Activated T-cell treated with anti-CD3 and anti-CD28 coated beads, Interleukin-2, amount 50 U/mL, for 48 hours (primary cell): ENCODE results near the gene ARL13B.
A peak's percentile ranks its signal among the peaks of the same experiment; 100 is the strongest.
"Not testable (repeated sequence)": the region's sequence is repeated elsewhere in the genome, so short reads cannot be mapped to it uniquely, and the experiment has no call there.

Experiments used
- DNase-seq, 2 experiments: peaks; one replicate each; pipeline ENCODE4 v3.0.0-alpha.2; 2020

ARL13B gene

GRCh38 chr3:93979850-93980676 lies at the start of gene ARL13B:
TSS of gene ARL13B (plus strand) at chr3:93980155. CDS start at chr3:93980424, 269 bp downstream.
- DNase-seq, result peak; percentile 92 to 93

GRCh38 chr3:93931597-93932229 lies 48.2 kb upstream of the ARL13B start:
- DNase-seq, result no peak

GRCh38 chr3:93934366-93935046 lies 45.4 kb upstream of the ARL13B start:
- DNase-seq, result no peak

- DNase-seq, result no peak
Measured at GRCh38 chr3:93936549-93936948, 43.4 kb upstream of the ARL13B start.

- DNase-seq, result not testable (repeated sequence)
Measured at GRCh38 chr3:93937485-93937884, 42.5 kb upstream of the ARL13B start.

- DNase-seq, result not testable (repeated sequence)
Measured at GRCh38 chr3:93949958-93950357, 30.0 kb upstream of the ARL13B start.

- DNase-seq, result no peak
Measured at GRCh38 chr3:93961026-93961425, 18.9 kb upstream of the ARL13B start.

- DNase-seq, result no peak
Measured at GRCh38 chr3:93961489-93961888, 18.5 kb upstream of the ARL13B start.

- no peak for DNase-seq
Measured at GRCh38 chr3:93962798-93963197, 17.2 kb upstream of the ARL13B start.

GRCh38 chr3:93965106-93965505 lies 14.8 kb upstream of the ARL13B start:
- DNase-seq, result not testable (repeated sequence)

- no peak for DNase-seq
Measured at GRCh38 chr3:93969443-93969842, 10.5 kb upstream of the ARL13B start.

GRCh38 chr3:93969997-93970396 lies 10.0 kb upstream of the ARL13B start:
- no peak for DNase-seq

GRCh38 chr3:93973131-93974126 lies 6.5 kb upstream of the ARL13B start, which contains the start of gene PROS1:
TSS of gene PROS1 (minus strand) at chr3:93973896. CDS start at chr3:93973749, 147 bp downstream.
- peak; percentile 60 to 73 for DNase-seq

GRCh38 chr3:93981649-93982048 lies 1.7 kb downstream of the ARL13B start:
- DNase-seq, result no peak

GRCh38 chr3:93983408-93983807 lies 3.5 kb downstream of the ARL13B start:
- no peak for DNase-seq

- DNase-seq, result no peak
Measured at GRCh38 chr3:93984618-93985017, 4.7 kb downstream of the ARL13B start.

- DNase-seq, result no peak
Measured at GRCh38 chr3:93988283-93988682, 8.3 kb downstream of the ARL13B start.

GRCh38 chr3:93988764-93989163 lies 8.8 kb downstream of the ARL13B start:
- no peak for DNase-seq

- no peak for DNase-seq
Measured at GRCh38 chr3:93989241-93989640, 9.3 kb downstream of the ARL13B start.

- no peak for DNase-seq
Measured at GRCh38 chr3:93991631-93992030, 11.7 kb downstream of the ARL13B start.

- DNase-seq, result no peak
Measured at GRCh38 chr3:93992207-93992606, 12.3 kb downstream of the ARL13B start.

- no peak for DNase-seq
Measured at GRCh38 chr3:93994056-93994455, 14.1 kb downstream of the ARL13B start.
